H1 (cell line): Measurements from ENCODE around the gene NRROS. TPM values are rescaled to one million over a fixed set of nuclear protein-coding genes. Genes with fewer than 3 reads are reported as not detected.

Experiments used
- CTCF ChIA-PET: fragments of 300-600 bp; sonication (Branson Sonifier 250); formaldehyde crosslinking; loops from one replicate; lab custom pipeline; 2021; ENCODE audit not compliant: partially characterized antibody; lab: Charles Lee
- POLR2A ChIA-PET: fragments of 300-600 bp; sonication (Branson Sonifier 250); formaldehyde crosslinking; loops from one replicate; lab custom pipeline; 2021; ENCODE audit warnings: inconsistent platforms; ENCODE audit not compliant: partially characterized antibody; lab: Charles Lee
- DNase-seq, 2 experiments: peaks; one replicate each; pipeline versions ENCODE4 v3.0.0 to v3.0.0-alpha.2; 2010 to 2022; ENCODE audit warnings: low spot score in 2 of 2, low read depth in 1 of 2, mixed read lengths in 1 of 2
- FAIRE-seq: peaks from 2 replicates; lab custom pipeline; 2011; peaks lifted over from hg19 to GRCh38; lab: Jason Lieb, UNC
- H2AFZ ChIP-seq: 2 replicates; pipeline ENCODE4 v1.8.1; 2012; ENCODE audit warnings: low read length, inconsistent platforms
- H2AK5ac ChIP-seq: 2 replicates; pipeline ENCODE4 v1.6.1; 2013; ENCODE audit warnings: low read depth, low read length
- H2BK120ac ChIP-seq: replicated peaks from 2 replicates; pipeline ENCODE3; 2013; ENCODE audit warnings: low read depth, low read length, inconsistent platforms
- H2BK12ac ChIP-seq: 2 replicates; pipeline ENCODE4 v1.6.1; 2013; ENCODE audit warnings: low read depth, low read length
- H2BK15ac ChIP-seq: 2 replicates; pipeline ENCODE4 v1.6.1; 2013; ENCODE audit warnings: low read length
- H2BK20ac ChIP-seq: 2 replicates; pipeline ENCODE4 v1.6.1; 2013; ENCODE audit warnings: low read length
- H2BK5ac ChIP-seq: 2 replicates; pipeline ENCODE4 v1.6.1; 2013; ENCODE audit warnings: low read depth, low read length
- H3K14ac ChIP-seq: 2 replicates; pipeline ENCODE4 v1.6.1; 2013; ENCODE audit warnings: inconsistent platforms; ENCODE audit not compliant: insufficient read length
- H3K18ac ChIP-seq: 2 replicates; pipeline ENCODE4 v1.6.1; 2013; ENCODE audit warnings: low read length; ENCODE audit errors: extremely low read depth
- H3K23ac ChIP-seq: 2 replicates; pipeline ENCODE4 v1.6.1; 2013; ENCODE audit warnings: inconsistent platforms; ENCODE audit not compliant: insufficient read length
- H3K23me2 ChIP-seq: 2 replicates; pipeline ENCODE4 v1.6.1; 2013; ENCODE audit warnings: low read depth, low read length
- H3K27ac ChIP-seq: 2 replicates; pipeline ENCODE4 v1.6.1; 2011; ENCODE audit warnings: low read depth, low read length, inconsistent platforms
- H3K27me3 ChIP-seq, 4 experiments: replicated peaks in 1 of 4; 1 replicate in 1 of 4; 2 replicates in 3 of 4; pipeline versions ENCODE4 v1.6.1 to v1.8.1; 2011 to 2013; ENCODE audit warnings: low read length in 3 of 4, mild to moderate bottlenecking in 3 of 4, inconsistent platforms in 2 of 4, mixed read lengths in 2 of 4, moderate library complexity in 1 of 4; ENCODE audit not compliant: control insufficient read depth in 3 of 4, insufficient read depth in 3 of 4; ENCODE audit errors: extremely low read depth in 1 of 4
- H3K36me3 ChIP-seq, 4 experiments: 2 replicates each; pipeline versions ENCODE4 v1.6.1 to v1.8.1; 2011 to 2013; ENCODE audit warnings: mild to moderate bottlenecking in 4 of 4, low read length in 3 of 4, moderate library complexity in 2 of 4, control low read depth in 1 of 4, inconsistent platforms in 1 of 4; ENCODE audit not compliant: insufficient read depth in 4 of 4, control insufficient read depth in 2 of 4
- H3K4ac ChIP-seq: replicated peaks from 2 replicates; pipeline ENCODE3; 2013; ENCODE audit warnings: low read length, low read depth, mixed read lengths, inconsistent platforms; ENCODE audit not compliant: insufficient read length
- H3K4me1 ChIP-seq, 4 experiments: replicated peaks in 1 of 4; 1 replicate in 1 of 4; 2 replicates in 3 of 4; pipeline versions ENCODE4 v1.6.1 to v1.8.1; 2011 to 2013; ENCODE audit warnings: low read length in 3 of 4, inconsistent platforms in 2 of 4, mixed read lengths in 1 of 4; ENCODE audit not compliant: insufficient read depth in 4 of 4, control insufficient read depth in 3 of 4
- H3K4me2 ChIP-seq, 2 experiments: 2 replicates each; pipeline versions ENCODE4 v1.6.1 to v1.8.1; 2011 to 2013; ENCODE audit warnings: low read depth in 2 of 2, low read length in 2 of 2, control low read depth in 1 of 2, inconsistent platforms in 1 of 2, mild to moderate bottlenecking in 1 of 2; ENCODE audit not compliant: insufficient read depth in 1 of 2
- H3K4me3 ChIP-seq, 4 experiments: fragments of 200-600, 300-600 bp in 1 of 4; sonication (generic), shearing (Covaris generic), sonication (Bioruptor Twin) in 1 of 4; 2 replicates each; pipeline versions ENCODE4 v1.5.1 to v1.8.1; 2011 to 2016; ENCODE audit warnings: low read length in 4 of 4, low read depth in 3 of 4, control low read depth in 2 of 4, inconsistent platforms in 2 of 4, mild to moderate bottlenecking in 2 of 4, mixed read lengths in 1 of 4, moderate library complexity in 1 of 4; ENCODE audit not compliant: insufficient read depth in 2 of 4; ENCODE audit errors: extremely low read depth in 1 of 4
- H3K56ac ChIP-seq: replicated peaks from 2 replicates; pipeline ENCODE3; 2013; ENCODE audit warnings: low read depth, mild to moderate bottlenecking, mixed read lengths, low read length, inconsistent platforms; ENCODE audit not compliant: insufficient read length
- H3K79me1 ChIP-seq: 2 replicates; pipeline ENCODE4 v1.6.1; 2013; ENCODE audit warnings: low read depth, low read length, control low read depth
- H3K79me2 ChIP-seq, 2 experiments: 2 replicates each; pipeline versions ENCODE4 v1.6.1 to v1.8.1; 2012 to 2013; ENCODE audit warnings: low read length in 2 of 2, mild to moderate bottlenecking in 2 of 2, inconsistent platforms in 1 of 2; ENCODE audit not compliant: insufficient read depth in 2 of 2, control insufficient read depth in 1 of 2
- H3K9ac ChIP-seq, 4 experiments: replicated peaks in 1 of 4; 1 replicate in 1 of 4; 2 replicates in 3 of 4; pipeline versions ENCODE4 v1.6.1 to v1.8.1; 2011 to 2013; ENCODE audit warnings: low read depth in 3 of 4, low read length in 3 of 4, control low read depth in 2 of 4, mild to moderate bottlenecking in 2 of 4, moderate library complexity in 2 of 4, inconsistent platforms in 1 of 4; ENCODE audit errors: extremely low read depth in 1 of 4
- H3K9me3 ChIP-seq, 2 experiments: 2 replicates each; pipeline versions ENCODE4 v1.6.1 to v1.8.1; 2012 to 2013; ENCODE audit warnings: mild to moderate bottlenecking in 2 of 2, moderate library complexity in 2 of 2, control low read depth in 1 of 2, inconsistent platforms in 1 of 2, low read depth in 1 of 2, low read length in 1 of 2, mixed read lengths in 1 of 2; ENCODE audit not compliant: insufficient read depth in 2 of 2
- H4K20me1 ChIP-seq, 2 experiments: replicated peaks in 1 of 2; 2 replicates each; pipeline versions ENCODE3 to v1.8.1; 2011 to 2013; ENCODE audit warnings: inconsistent platforms in 2 of 2, low read length in 2 of 2, mild to moderate bottlenecking in 1 of 2; ENCODE audit not compliant: insufficient read depth in 2 of 2, control insufficient read depth in 1 of 2
- H4K5ac ChIP-seq: 2 replicates; pipeline ENCODE4 v1.6.1; 2013; ENCODE audit warnings: low read length, low read depth, mixed read lengths, inconsistent platforms; ENCODE audit not compliant: insufficient read length
- H4K8ac ChIP-seq: 2 replicates; pipeline ENCODE4 v1.8.0; 2013; ENCODE audit warnings: mild to moderate bottlenecking, moderate library complexity, low read length, inconsistent platforms; ENCODE audit not compliant: insufficient read depth; ENCODE audit errors: extremely low read depth
- H4K91ac ChIP-seq: replicated peaks from 2 replicates; pipeline ENCODE3; 2013; ENCODE audit warnings: low read length, mixed read lengths, inconsistent platforms; ENCODE audit not compliant: insufficient read length
- ASH2L ChIP-seq: fragments of 200-600, 300-600 bp; sonication (generic); IDR thresholded peaks from one replicate; pipeline ENCODE4 v1.7.1; 2017; ENCODE audit warnings: low read length
- BACH1 ChIP-seq: IDR thresholded peaks from 2 replicates; pipeline ENCODE4 v1.6.1; 2012; ENCODE audit warnings: low read length, improper control_type of control experiment
- BRCA1 ChIP-seq: IDR thresholded peaks from 2 replicates; pipeline ENCODE4 v1.6.1; 2012; ENCODE audit warnings: low read depth, low read length, improper control_type of control experiment
- CEBPB ChIP-seq: IDR thresholded peaks from 2 replicates; pipeline ENCODE4 v1.6.1; 2012; ENCODE audit warnings: low read depth, low read length
- CTCF ChIP-seq, 3 experiments: IDR thresholded peaks; 1 replicate in 2 of 3; 2 replicates in 1 of 3; pipeline versions ENCODE4 v1.5.1 to v1.6.1; 2011; ENCODE audit warnings: low read length in 3 of 3, mild to moderate bottlenecking in 3 of 3, inconsistent platforms in 2 of 3, low read depth in 1 of 3, moderate library complexity in 1 of 3; ENCODE audit not compliant: insufficient read depth in 1 of 3; ENCODE audit errors: control extremely low read depth in 1 of 3
- EGR1 ChIP-seq: IDR thresholded peaks from 2 replicates; pipeline ENCODE4 v1.6.1; 2011; ENCODE audit warnings: low read depth, low read length, borderline replicate concordance
- EZH2 ChIP-seq: fragments of 200-600 bp; sonication (generic); IDR thresholded peaks from 2 replicates; pipeline ENCODE4 v1.7.1; 2012; ENCODE audit warnings: low read depth, mild to moderate bottlenecking, moderate library complexity, low read length, inconsistent platforms; ENCODE audit not compliant: severe bottlenecking
- GABPA ChIP-seq: IDR thresholded peaks from 2 replicates; pipeline ENCODE4 v1.6.1; 2011; ENCODE audit warnings: mild to moderate bottlenecking, low read length, moderate library complexity, borderline replicate concordance; ENCODE audit not compliant: insufficient read depth
- JUN ChIP-seq: IDR thresholded peaks from 2 replicates; pipeline ENCODE4 v1.6.1; 2011; ENCODE audit warnings: low read depth, mild to moderate bottlenecking, improper control_type of control experiment, low read length
- RNF2 ChIP-seq: fragments of 200-900, 300-1000 bp; sonication (generic); IDR thresholded peaks from 2 replicates; pipeline ENCODE4 v1.7.1; 2016; ENCODE audit warnings: borderline replicate concordance, low read depth, mild to moderate bottlenecking, antibody characterized with exemption, low read length; ENCODE audit not compliant: poor library complexity, severe bottlenecking; ENCODE audit errors: missing control alignments
- WGBS, 2 experiments: shearing (Covaris generic) in 1 of 2; methylation state at CpG; one replicate each; pipeline versions ENCODE4 v1.1.6 to v1.1.7; 2013 to 2015; ENCODE audit warnings: low lambda C conversion rate in 2 of 2, mixed read lengths in 2 of 2, inconsistent platforms in 1 of 2, low coverage in 1 of 2, missing lambda C conversion rate in 1 of 2; ENCODE audit not compliant: insufficient replicate concordance in 2 of 2, insufficient coverage in 1 of 2, insufficient read length in 1 of 2; ENCODE audit errors: extremely low coverage in 1 of 2, missing lambda C conversion rate in 1 of 2; 5-methylcytosine and 5-hydroxymethylcytosine counted together
- polyA plus RNA-seq, 7 experiments: library from polyadenylated mRNA; depleted of rRNA in 3 of 7; stranded (reverse) in 5 of 7; unstranded in 2 of 7; fragments of >200 nt in 5 of 7; fragments of 200-250 nt in 2 of 7; gene quantifications; 1 replicate in 5 of 7; 2 replicates in 1 of 7; 4 replicates in 1 of 7; pipeline versions ENCODE4 v1.2.1 to v1.2.3, GENCODE V29; 2011 to 2013; ENCODE audit warnings: missing spikeins in 2 of 7, mixed read lengths in 2 of 7
- total RNA-seq: library from RNA; stranded (reverse); fragmentation: NEBNext Ultra II Directional; extraction: Animal tissue kit (Norgen Biotek cat#: 25700); gene quantifications from 2 replicates; pipeline ENCODE4 v1.2.1, GENCODE V29; 2021

The NRROS gene
- total and polyA plus RNA-seq, 2 of the 8 experiments (the other 6 are each of a cell fraction or from before 2014, with no cell fraction given), result 5.3 to 7.3 TPM

DNA sequence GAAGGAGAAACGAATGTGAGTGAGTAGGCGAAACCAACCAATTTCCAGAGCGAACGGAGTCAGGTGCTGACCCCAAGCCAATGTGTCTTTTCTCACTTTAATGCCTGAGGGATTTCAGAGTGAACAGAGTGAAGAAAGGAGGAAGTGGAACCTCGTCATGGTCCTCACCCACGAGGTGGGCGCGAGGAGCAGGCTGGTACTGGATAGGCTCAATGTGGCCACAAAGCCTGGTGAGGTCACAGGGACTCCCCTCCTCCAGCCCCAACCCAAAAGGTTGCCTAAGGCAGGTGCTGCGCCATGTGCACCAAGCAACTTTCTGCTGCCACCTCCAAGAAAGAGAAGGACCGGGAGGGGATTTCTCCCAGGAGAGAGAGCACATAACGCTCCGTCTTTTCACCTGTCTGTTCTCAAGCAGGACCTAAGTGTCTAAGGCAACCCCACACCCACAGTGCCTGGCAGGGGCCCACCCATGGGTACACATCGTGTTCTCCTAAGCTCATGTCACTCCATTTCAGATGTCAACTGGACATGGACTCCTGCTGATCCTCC is 3.8 kb downstream of the NRROS start:
- WGBS, 2 experiments, result 93% methylated on average over 13 of the region's 13 CpGs; no CpG with 5 or more reads in 1 of the 2 experiments
- Histone ChIP-seq H3K4ac (peak overlapping the region; percentile 44), H2BK15ac (peak overlapping the region; percentile 90; the same call in 1 of the 2 replicates), H3K79me2 (no peaks in the 10 kb centered on the region), H3K27ac (no peak overlapping the region), H2AFZ (no peak overlapping the region), H4K5ac (no peak overlapping the region), H4K8ac (no peak overlapping the region), H3K14ac (no peak overlapping the region), H3K18ac (no peak overlapping the region; the same call in 1 of the 2 replicates), H3K23ac (no peak overlapping the region), H3K79me1 (no peaks in the 10 kb centered on the region; the same call in 1 of the 2 replicates), H3K9me3 (no peaks in the 10 kb centered on the region), H3K56ac (no peak overlapping the region), H3K9ac (no peak overlapping the region), H3K4me2 (no peak overlapping the region), H3K4me3 (no peak overlapping the region), H4K91ac (peak overlapping the region; percentile 50), H2BK5ac (peak overlapping the region; percentile 49; the same call in 1 of the 2 replicates), H2AK5ac (peak overlapping the region; percentile 7; the same call in 1 of the 2 replicates), H3K23me2 (peaks cover 2% of the 10 kb centered on the region; the same call in 1 of the 2 replicates), H3K4me1 (peaks cover 5 to 15% (median 11%) of the 10 kb centered on the region in 4 experiments), H2BK120ac (no peak overlapping the region), H3K27me3 (peaks cover 0 to 13% (median 8%) of the 10 kb centered on the region in 4 experiments; a peak in 4 of 7 replicates), H3K36me3 (no peaks in the 10 kb centered on the region; a peak in 1 of 8 replicates), H4K20me1 (no peaks in the 10 kb centered on the region), H2BK20ac (peak overlapping the region; percentile 88), H2BK12ac (peak overlapping the region; percentile 61; the same call in 1 of the 2 replicates)
- no peak for FAIRE-seq
- no peak for DNase-seq
- CTCF ChIA-PET, result interaction anchor here (0.8 to 2.0 kb wide), 3 partner anchors 11 to 42 kb away, joined by 3 to 7 read pairs (median 4); no protein-coding TSS in a partner anchor
- POLR2A ChIA-PET, result interaction anchor here (3.0 kb wide), 1 partner anchor 10 kb away, joined by 28 read pairs; no protein-coding TSS in a partner anchor
- TF ChIP-seq RNF2 (no peak), GABPA (no peak), EGR1 (no peak), BRCA1 (no peak), CEBPB (no peak), BACH1 (no peak), ASH2L (no peak), EZH2 (no peak), JUN (no peak), CTCF (IDR thresholded peaks at IDR 0.05; ENCODE audit: control extremely low read depth in 1 of 3, insufficient read depth in 1 of 3, low read depth in 1 of 3, low read length in 3 of 3) (no peak)
